A204.1 (cell line): ENCODE data around the gene ZAR1L.

Experiments
- FAIRE-seq: peaks from 2 replicates; lab custom pipeline; 2012; peaks lifted over from hg19 to GRCh38; lab: Jason Lieb, UNC

ZAR1L gene

DNA sequence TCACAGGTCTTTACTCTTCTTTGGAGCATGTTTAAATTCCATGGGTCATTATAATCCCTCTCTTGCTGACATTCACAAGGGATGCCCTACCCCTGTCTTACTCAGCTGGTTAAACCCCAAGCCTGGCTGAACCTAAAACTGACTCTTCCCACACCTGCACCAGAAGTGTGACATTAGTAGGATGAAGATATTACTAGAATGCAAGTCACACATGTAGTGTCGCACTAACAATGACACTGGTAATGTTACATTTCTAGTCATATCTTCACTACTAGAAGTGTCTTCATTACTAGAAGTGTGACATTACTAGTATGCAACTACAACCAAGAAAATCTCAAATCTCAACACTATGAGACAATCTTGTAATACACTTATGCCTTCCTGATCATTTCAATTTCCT is 14.2 kb downstream of the ZAR1L start:
- no peak for FAIRE-seq

DNA sequence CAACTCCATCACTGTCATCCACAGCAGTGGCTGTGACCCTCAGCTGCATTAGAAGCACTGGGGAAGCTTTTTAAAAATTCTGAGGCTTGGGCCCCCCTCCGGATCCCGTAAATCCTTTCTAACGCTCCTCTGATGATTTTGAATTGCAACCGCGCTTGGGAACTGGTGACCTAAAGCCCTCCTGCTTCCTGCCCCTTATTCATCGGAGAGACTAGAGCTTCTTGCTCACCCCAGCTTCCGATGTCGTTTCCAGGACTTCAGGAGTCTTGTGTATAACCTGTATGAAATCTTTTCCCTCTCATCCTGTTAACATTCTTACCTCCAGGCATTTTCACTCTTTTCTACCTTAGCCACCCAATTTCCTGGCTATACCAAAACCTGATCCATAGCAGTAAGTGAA is 14.8 kb downstream of the ZAR1L start:
- no peak for FAIRE-seq

DNA sequence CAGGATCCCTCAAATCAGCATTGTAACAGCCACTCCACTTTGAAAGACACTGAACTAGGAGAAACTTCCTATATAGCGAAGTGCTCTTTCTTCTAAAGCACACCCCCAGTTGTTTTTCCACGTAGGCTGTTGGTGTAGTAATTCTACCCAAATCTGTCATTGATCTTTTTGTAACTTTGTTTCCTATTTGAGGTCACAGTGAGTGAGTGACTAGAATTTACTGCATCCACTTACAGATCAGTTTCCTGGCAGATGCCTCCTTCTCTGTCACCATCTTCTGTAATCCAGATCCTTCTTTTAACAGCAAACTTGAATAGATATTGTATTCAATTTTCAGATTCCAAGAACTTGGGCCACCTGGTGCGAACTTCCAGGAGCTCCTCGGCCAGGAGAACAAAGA is 15.3 kb downstream of the ZAR1L start:
- FAIRE-seq: no peak

DNA sequence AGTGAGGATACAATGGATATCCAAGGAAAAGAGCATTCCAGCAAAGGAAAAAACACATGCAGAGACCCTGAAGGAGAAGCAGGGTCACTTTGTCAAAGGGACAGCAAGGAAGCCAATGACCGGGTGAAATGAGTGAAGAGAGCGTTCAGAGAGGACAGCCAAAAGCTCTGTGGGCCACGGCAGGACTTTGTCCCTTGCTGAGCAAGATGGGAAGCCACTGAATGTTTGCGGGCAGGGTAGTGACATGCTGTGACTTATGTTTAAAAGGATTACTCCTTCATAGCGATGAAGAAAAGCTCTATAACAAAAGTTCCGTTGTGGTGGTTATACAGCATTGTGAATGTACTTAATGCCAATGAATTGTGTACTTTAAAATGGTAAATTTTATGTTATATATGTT is 16.5 kb downstream of the ZAR1L start:
- FAIRE-seq: no peak

DNA sequence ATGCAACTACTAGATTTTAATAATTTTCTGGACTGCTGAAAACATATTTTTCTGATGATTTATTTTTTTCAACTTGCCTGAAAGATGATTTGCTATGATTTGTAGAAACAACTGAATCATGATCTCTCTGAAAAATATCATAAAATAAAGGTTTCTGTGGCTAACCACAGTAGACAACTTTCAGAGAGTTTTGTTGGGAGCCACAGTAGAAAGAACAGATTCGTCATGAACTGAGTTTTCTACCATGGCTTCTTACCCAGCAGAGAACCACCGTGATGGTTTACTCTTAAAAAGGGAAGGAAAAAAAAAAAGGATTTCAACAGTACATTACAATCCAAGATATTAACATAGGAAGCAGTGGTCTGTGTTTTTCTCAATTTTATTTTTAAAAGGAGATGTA is 18.0 kb downstream of the ZAR1L start:
- no peak for FAIRE-seq

DNA sequence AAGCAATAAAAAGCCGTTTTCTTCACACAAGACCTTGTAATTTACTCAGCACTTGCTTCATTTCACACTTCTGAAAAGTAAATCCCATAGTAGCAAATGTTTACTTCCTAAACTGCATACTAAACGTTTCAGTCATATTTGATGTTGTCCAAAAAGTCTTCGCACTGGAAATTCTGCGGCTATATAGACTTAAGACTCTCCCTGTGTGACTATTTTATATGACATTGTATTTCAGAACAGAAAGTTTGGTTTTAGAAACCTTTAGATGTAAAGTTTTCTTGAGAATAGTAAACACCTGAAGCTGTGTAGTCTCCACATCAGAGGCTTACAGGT is 29.6 kb downstream of the ZAR1L start:
- FAIRE-seq: no peak

DNA sequence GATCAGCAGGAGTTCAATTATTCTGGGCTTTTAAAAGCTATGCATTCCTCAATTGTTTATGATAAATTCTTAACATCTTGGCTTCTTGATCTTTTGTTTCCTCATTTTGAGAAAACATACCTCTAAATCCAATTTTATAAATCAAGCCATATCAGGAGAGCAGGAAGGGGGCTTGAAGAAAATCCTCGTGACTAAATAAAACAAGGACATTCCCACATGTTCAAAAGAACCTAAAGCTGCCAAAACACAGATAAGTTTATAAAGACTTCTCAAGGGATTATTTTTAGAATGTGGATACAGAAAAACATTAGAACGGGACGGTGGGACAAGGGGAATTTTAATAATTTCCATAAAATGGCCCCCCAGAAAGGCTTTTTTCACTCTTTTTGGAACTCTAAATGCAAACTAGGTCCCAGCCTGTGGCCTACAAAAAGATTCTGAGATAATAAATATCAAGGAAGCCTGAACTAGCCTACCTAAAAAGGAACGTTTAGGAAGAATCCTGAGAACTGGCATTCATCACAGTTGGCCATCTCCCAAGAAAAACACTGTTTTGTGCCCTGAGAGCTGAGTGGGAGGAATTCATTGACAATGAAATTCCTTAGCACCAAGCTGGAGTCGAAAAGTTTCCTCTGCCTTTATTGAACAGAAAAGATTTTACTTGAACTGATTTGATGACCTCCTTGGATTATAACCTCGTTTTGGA is 30.1 kb downstream of the ZAR1L start:
- no peak for FAIRE-seq

DNA sequence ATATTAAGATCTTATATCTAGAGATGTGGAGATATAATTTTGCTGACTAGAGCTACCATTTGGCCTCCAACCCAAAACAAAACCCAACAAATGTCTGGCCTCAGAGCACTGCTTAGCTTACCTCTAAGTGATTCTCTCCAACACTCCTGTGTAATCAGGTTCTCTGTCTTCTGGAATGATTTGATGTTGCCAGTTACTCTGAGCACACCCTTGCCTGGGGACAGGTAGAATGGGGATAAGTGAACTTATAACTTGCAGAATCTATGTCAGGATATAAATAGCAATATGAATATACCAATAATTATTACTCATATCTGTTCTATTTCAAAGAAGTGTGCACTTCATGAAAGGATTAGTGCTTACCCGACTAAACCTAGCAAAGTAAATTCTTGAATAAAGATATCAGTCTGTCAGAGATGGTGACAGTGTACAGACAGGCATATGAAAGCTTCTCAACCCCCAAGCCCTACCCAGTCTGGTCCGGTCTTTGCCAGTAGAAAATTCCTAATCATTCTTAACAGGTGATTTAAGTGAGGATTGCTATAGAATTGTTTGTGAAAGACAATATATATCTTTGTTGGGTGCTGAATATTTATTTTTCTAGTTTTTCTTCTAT is 33.0 kb downstream of the ZAR1L start:
- FAIRE-seq: no peak

DNA sequence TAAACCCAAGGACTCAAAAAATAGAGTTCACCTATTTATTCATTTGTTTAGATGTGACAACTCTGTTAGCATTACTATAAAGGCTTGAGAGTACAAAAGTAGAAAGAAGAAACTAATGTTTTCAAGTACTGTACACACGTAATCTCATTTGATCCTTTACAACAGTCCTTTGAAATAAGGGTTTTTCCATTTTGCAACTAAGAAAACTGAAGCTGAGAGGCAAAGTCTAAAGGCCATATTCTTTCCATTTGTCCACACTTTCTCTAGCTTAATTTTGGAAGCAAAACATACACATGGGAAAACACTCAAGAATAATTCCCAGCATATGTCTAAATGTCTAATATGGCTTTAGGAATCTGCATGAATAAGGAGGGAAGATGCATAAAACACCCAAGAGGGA is 34.1 kb downstream of the ZAR1L start:
- FAIRE-seq: no peak

DNA sequence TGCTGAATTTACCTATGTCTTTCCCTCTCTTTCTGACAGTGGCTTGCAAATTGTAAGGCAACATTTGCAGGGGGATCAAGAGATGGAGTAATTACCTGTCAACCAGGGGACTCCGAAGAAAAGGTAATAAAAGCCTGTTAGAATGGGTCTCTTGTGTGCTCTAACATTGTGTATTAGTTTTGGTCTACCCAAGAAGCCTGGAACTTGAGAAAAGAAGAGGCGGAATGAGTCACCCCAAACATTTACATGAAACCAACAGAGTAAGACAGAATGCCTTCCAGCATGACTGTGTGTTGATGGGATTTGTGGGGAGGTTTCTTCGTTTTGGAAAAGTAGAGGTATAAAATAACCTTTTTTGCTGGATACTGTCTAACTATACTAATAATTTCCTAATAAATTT is 36.7 kb downstream of the ZAR1L start:
- no peak for FAIRE-seq

DNA sequence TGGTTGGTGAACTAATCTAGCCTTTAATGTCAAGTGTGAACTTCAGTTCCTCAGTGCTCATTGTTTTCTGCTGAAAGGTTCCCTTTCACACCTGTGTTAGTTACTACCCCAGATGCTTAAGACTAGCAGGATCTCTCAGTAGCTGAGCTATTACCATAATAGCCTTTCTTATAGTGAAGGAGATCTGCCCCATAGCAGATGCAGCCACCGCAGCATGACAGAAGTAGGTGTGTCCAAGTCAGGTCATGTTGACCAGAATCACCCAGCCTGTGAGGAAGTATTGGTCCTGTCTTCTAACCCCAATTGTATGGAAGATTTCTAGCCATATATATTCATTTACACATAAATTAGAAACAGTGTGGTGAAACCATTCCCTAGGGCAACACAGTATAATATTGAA is 37.3 kb downstream of the ZAR1L start:
- FAIRE-seq: no peak

DNA sequence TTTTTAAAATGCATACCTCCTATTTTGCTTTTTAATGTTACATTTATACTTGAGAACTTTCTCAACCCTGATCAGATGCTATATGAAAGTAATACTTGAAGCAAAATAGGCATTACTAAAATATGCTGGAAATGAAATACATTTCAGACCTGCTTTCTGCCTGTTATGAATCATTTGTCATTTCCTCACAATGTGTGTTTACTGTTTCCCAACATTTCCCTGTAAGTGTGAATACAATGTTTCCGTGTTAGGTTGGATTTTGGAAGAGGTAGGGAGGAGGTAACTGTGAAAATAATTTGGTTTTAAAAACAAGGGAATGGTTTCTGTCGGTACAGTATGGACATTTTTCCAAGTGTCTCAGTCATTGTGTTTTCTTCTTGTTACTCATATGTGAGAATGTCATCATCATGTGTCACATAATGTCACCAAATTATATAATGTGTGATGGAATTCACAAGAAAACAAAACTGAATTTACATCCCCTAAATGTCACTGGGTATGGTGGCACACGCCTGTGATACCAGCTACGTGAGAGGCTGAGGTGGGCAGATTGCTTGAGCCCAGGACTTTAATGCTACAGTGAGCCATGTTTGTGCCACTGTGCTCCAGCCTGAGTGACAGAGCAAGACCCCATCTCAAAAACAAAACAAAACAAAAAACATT is 43.0 kb downstream of the ZAR1L start:
- FAIRE-seq: no peak

DNA sequence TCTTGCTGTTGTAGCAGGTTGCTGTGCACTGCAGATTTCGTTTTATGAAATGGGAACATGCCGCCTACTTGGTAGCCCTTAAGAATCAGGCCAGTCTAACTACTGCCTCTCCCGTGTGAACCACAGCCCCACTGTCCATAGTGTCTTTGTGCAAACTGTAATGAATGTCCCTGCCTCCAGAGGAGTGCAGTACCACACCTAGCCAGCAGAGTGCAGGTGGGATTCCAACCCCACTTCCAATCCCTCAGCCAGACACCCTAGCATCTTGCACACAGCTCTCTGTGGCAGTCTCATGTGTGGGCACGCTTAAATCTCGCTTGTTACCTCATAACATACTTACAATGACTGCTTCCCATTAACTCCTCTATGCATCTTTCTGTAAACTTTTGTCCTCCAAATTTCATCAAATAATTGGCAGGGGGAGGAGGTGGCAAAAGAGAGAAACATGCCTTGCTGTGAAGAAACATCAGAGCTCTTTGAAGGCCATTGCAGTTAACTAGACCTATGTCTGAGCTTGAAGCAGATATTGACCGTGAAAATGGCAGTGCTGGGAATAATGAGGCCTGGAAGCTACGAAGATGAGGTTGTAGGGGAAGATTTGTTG is 47.2 kb downstream of the ZAR1L start:
- no peak for FAIRE-seq

DNA sequence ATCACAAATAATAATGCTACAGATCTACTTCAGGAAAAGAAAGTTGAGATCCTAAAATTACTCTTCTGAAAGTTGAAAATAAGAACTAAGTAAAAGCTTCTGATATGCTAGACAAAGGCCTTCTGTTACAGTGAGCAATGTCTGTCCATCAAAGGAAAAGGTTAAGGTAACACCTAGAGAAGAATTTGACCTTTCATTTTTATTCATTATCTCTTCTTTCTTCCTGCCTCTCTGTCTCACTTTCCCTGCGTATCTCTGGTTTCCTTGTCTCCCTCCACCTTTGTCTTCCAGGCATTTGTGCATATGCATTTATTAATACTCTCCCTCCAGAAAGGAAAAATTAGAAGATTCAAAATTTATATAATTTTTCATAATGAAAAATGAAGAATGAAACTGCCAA is 49.0 kb downstream of the ZAR1L start:
- FAIRE-seq: no peak

DNA sequence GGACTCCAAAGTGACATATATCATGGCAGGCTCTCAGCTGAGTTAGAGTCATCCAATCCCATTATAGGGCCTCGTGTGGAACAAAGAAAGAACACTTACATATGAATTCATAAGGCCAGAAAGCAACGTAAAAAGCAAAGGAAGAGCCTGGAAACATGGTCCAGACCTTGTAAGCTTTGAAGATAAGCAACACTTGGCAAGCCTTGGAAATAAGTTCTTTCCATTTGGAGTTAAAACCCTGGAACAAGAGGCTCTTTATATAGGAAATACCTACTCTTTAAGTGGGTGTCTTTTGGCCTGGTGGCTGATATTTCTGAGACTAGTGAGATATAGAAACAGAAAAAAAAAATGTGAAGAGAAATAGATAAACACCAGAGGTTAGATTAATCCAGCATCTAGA is 49.4 kb downstream of the ZAR1L start:
- FAIRE-seq: no peak

DNA sequence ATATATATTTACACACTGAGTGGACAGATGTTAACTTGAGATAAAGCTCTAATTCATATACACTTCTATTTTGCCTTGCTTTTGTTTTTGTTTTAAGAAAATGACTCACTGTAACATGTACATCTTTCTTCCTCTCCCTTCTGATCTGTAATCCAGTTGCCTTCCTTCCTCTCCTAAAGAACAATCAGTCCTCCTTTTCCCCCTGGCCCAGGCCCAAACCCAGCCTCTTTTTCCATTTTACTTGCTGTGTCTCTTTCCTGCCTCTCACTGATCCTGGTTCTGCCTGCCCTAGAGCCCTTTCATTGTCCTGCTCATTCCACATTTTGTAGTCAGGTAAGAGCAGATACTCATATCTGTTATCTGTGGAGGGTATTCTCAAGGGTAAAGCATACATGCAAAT is 50.8 kb downstream of the ZAR1L start:
- FAIRE-seq: no peak

DNA sequence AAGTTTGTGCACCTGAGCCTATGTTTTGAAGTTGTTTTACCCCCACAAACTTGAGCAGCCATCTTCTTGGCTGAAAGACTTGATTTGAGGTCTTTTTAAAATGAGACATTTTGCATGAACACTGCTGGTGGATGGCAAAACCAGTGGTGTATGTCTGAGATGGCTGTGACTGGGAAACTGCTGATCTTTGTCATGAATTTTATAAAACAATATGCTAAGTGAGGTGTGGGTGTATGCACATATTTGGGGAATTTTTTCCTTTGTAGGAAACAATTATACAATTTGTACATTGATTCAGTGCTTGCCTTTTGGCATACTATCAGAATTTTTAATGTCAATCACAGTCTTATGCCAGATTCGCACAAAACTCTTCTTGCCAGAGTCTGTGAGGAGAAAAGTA is 52.5 kb downstream of the ZAR1L start:
- no peak for FAIRE-seq

DNA sequence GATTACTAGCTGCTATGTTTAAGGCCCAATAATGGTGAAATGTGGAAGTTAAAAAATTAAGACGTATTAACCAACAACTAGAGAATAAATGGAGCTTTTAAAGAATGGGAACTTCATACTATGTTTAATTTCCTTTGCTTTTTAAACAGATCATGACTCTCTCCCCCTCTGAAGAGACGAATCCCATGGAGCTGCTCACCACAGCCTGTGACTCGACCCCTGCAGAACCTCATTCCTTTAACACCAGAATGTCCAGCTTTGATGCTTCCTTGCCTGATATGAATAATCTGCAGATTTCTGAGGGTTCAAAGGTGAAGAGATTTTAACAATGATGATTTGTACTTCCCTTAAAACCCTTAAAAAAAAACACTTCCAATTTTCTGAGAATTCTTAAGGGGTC is 53.0 kb downstream of the ZAR1L start:
- FAIRE-seq: no peak

DNA sequence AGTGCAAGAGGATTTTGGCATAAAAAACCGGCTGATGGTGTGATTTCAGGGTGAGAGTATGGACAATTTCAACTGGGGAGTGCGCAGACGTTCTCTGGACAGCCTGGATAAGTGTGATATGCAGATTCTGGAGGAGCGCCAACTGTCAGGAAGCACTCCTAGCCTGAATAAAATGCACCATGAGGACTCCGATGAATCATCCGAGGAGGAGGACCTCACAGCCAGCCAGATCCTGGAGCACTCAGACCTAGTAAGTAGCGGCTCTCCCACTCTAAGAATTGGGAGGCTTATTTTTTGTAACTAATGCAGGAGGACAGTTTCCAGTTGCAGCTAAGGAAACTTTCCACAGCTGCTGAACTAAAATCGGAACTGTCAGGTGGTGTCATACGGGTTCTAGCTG is 53.6 kb downstream of the ZAR1L start:
- FAIRE-seq: no peak

DNA sequence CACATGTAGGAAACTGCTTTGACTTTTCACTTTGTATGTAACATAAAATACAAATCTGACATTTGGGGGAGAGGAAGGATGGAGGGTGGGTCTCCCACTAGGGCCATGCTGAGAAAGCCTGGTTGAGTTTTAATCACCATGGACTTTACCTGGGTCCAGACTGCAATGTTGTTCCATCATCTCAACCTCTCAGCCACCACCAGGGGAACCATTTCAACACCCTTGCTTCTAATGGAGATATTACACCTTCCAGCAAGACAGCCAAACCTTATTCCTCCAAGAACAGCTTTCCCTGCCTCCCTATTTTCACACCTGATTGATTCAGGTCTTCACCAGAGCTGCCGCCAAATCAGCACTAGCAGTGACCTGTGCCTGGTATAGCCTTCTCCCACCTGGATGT is 56.0 kb downstream of the ZAR1L start:
- no peak for FAIRE-seq

DNA sequence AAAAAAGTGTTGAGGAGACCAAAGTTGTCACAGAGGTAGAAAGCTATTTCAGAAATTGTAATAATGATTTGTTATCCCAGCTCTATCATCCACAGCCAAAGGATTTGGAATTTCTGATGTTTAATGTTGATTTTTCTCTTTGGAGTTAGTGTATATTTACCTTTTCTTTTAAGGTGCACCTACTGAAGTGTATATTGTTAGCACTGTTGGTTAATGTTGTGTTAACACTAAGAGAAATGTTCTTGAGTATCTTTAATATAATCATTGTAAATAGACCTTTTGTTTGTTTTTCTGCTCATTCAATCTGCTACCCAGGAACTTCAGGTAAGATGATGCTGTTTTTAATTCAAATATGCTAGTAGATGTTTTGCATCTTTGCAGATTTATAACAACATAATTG is 57.5 kb downstream of the ZAR1L start:
- no peak for FAIRE-seq

DNA sequence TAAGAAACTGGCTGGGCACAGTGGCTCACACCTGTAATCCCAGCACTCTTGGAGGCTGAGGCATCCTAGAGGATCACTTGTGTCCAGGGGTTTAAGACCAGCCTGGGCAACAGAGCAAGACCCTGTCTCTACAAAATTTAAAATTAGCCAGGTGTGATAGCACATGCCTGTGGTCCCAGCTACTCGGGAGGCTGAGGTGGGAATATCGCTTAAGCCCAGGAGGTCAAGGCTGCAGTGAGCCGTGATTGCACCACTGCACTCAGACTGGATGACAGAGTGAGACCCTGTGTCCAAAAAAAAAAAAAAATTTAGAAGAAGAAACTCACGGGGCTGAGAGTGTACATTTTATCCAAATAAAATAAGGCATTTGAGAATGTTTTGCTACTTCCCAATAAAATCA is 58.9 kb downstream of the ZAR1L start:
- no peak for FAIRE-seq

DNA sequence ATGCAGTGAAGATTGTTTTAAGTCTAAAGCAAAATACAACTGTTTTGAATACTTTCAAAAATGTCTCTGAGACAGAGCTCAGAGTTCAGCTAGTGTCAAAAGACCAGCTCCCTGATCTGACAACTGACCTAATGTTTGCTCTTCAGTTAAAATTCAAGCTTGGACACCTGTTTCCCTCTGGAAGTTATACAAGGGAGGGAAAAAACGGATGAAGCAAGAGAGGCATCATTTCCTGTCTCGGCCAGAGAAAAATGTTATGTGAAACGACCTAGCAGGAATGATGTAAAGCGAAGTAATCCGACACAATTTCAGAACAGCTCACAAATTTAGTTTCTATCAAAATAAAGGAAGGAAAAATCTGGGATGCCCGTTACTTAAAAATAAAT is 59.4 kb downstream of the ZAR1L start:
- FAIRE-seq: no peak
